ENCODE results near the gene DCHS1. TPM values are rescaled to one million over a fixed set of nuclear protein-coding genes. Genes with fewer than 3 reads are reported as not detected.

The DCHS1 gene
- total and polyA plus RNA-seq, 2 of the 13 experiments (the other 11 are each of a cell fraction or from before 2014, with no cell fraction given): under 0.01 to 0.03 TPM

DNA sequence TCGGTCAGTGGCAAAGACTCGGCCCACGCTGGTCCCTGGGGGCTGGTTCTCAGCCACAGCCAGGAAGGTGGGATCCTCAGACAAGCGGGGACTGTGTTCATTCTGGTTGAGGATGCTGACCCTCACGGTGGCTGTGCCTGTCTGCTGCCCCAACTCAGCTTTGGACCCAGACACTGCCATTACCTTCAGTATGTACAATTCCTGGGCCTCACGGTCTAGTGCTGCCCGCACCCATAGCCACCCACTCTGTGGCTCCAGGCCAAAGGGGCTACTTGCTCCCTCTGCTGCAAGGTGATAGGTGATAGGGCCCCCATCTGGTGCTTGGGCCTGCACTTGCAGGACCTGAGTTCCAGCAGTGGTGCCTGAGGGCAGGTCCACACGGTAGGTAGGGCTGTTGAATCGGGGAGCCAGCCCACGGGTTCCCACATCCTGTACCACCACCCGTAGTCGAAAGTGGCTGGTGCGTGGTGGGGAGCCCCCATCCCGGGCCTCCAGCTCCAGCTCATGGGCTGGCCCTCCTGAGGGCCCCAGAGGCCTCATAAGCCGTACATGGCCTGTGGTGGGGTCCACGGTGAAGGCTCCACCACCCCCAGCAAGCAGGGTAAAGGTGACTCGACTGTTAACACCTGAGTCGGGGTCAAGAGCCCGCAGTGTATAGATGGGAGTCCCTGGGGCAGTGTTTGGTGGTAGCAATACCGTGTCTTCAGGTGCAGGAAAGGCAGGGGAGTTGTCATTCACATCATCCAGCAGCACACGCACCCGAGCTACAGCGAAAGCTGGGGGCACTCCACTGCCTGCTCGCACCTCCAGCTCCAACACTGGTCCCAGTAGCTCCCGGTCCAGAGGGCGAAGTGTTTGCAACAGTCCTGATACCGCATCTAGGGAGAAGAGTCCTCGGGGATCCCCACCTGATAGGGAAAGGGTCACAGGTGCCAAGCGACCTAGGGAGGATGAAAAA lies 23.2 kb downstream of the DCHS1 start (continued):
- TF ChIP-seq, protein P1, sequence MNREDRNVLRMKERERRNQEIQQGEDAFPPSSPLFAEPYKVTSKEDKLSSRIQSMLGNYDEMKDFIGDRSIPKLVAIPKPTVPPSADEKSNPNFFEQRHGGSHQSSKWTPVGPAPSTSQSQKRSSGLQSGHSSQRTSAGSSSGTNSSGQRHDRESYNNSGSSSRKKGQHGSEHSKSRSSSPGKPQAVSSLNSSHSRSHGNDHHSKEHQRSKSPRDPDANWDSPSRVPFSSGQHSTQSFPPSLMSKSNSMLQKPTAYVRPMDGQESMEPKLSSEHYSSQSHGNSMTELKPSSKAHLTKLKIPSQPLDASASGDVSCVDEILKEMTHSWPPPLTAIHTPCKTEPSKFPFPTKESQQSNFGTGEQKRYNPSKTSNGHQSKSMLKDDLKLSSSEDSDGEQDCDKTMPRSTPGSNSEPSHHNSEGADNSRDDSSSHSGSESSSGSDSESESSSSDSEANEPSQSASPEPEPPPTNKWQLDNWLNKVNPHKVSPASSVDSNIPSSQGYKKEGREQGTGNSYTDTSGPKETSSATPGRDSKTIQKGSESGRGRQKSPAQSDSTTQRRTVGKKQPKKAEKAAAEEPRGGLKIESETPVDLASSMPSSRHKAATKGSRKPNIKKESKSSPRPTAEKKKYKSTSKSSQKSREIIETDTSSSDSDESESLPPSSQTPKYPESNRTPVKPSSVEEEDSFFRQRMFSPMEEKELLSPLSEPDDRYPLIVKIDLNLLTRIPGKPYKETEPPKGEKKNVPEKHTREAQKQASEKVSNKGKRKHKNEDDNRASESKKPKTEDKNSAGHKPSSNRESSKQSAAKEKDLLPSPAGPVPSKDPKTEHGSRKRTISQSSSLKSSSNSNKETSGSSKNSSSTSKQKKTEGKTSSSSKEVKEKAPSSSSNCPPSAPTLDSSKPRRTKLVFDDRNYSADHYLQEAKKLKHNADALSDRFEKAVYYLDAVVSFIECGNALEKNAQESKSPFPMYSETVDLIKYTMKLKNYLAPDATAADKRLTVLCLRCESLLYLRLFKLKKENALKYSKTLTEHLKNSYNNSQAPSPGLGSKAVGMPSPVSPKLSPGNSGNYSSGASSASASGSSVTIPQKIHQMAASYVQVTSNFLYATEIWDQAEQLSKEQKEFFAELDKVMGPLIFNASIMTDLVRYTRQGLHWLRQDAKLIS (CRISPR knock-in tag; IDR thresholded peaks at IDR 0.05): no peak
- TF ChIP-seq TRIM24 (CRISPR knock-in tag; IDR thresholded peaks at IDR 0.05) (no peak), ZNF792 (CRISPR knock-in tag; IDR thresholded peaks at IDR 0.05) (no peak), ZKSCAN1 (IDR thresholded peaks at IDR 0.05; ENCODE audit: low read length) (no peak), ZNF530 (CRISPR knock-in tag; IDR thresholded peaks at IDR 0.05; ENCODE audit: low read depth) (no peak), MED8 (CRISPR knock-in tag; IDR thresholded peaks at IDR 0.05; ENCODE audit: insufficient replicate concordance) (no peak)

DNA sequence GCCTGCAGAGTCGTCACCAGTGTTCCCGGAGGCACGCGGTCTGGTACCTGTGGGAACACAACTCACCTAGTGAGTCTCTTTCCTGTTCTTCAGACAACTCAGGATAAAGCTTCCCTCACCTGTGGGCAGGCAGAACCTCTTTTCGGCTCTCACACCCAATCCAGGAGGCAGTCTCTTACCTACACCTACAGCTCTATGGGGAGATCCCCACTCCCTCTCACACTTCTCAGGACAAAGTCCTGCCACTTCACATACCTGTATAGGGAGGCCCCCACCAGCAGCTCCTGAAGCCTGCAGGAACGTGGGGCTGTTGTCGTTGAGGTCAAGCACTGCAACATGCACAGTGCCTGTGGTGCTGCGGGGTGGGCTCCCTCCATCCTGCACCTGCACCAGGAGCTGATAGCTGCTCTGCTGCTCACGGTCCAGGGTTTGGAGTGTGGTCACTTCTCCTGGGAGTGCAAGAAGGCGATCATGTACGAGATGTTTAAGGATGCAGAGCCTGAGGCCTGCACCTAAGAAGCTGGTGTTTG lies 24.2 kb downstream of the DCHS1 start:
- Histone ChIP-seq H2AFZ (ENCODE audit: low read length) (no peak overlapping the region), H3K9me3 (ENCODE audit: low read length) (no peaks in the 10 kb centered on the region), H3K27ac (ENCODE audit: extremely low read length, insufficient read depth, low read length) (no peak overlapping the region), H3K79me2 (ENCODE audit: insufficient read depth, low read length) (no peaks in the 10 kb centered on the region), H3K4me3 (replicated peaks in 1 of 3; ENCODE audit: insufficient read depth in 1 of 3, low read depth in 2 of 3, low read length in 3 of 3) (no peak overlapping the region), H3K36me3 (replicated peaks in 1 of 2; ENCODE audit: control insufficient read depth in 1 of 2, insufficient read depth in 2 of 2, low read length in 2 of 2) (no peaks in the 10 kb centered on the region), H4K20me1 (ENCODE audit: insufficient read depth, low read length) (no peaks in the 10 kb centered on the region), H3K4me1 (ENCODE audit: insufficient read depth, low read length) (peaks cover 28% of the 10 kb centered on the region), H3K27me3 (ENCODE audit: control insufficient read depth in 1 of 2, insufficient read depth in 2 of 2, low read length in 2 of 2) (peaks cover 9 to 57% of the 10 kb centered on the region in 2 experiments; a peak in 4 of 5 replicates), H3K9ac (ENCODE audit: insufficient read depth, low read depth, low read length) (no peak overlapping the region), H3K4me2 (ENCODE audit: low read depth, low read length) (no peak overlapping the region)
- no TSS peak for BruUV-seq (replicated peaks)
- intact Hi-C loops (cut with micrococcal nuclease; ENCODE audit: unreplicated experiment): no loop called here
- DNase-seq (ENCODE audit: low spot score) (no peak), FAIRE-seq (no peak), ATAC-seq (peak; percentile 11; the same call in 2 of the 3 replicates)
- 45% methylated on average over 10 of the region's 11 CpGs for WGBS (ENCODE audit: low lambda C conversion rate)
- POLR2A ChIA-PET: interaction anchor here (0.7 kb wide), 1 partner anchor 12 kb away, joined by 3 read pairs; the partner anchor contains the start of gene TPP1
- in situ Hi-C loops (cut with HindIII; ENCODE audit: extremely low pct_ligation_motif_present, low pct_unique_long_range_greater_than_20kb): no loop called here
- CTCF ChIA-PET (ENCODE audit: low intra/inter-chr PET ratio, low total read pairs): no interaction called here
- TF ChIP-seq CCAR2 (optimal IDR thresholded peaks at IDR 0.05; ENCODE audit: low read depth, low read length) (no peak), NFE2L1 (CRISPR knock-in tag; IDR thresholded peaks at IDR 0.05; ENCODE audit: borderline replicate concordance) (no peak), ZNF720 (CRISPR knock-in tag; IDR thresholded peaks at IDR 0.05) (no peak), ZNF367 (CRISPR knock-in tag; IDR thresholded peaks at IDR 0.05; ENCODE audit: borderline replicate concordance) (no peak), PAWR (CRISPR knock-in tag; IDR thresholded peaks at IDR 0.05; ENCODE audit: borderline replicate concordance) (no peak), TSC22D2 (CRISPR knock-in tag; IDR thresholded peaks at IDR 0.05; ENCODE audit: borderline replicate concordance) (no peak), PHF20 (CRISPR knock-in tag; IDR thresholded peaks at IDR 0.05) (no peak)
- TF ChIP-seq, protein P2, sequence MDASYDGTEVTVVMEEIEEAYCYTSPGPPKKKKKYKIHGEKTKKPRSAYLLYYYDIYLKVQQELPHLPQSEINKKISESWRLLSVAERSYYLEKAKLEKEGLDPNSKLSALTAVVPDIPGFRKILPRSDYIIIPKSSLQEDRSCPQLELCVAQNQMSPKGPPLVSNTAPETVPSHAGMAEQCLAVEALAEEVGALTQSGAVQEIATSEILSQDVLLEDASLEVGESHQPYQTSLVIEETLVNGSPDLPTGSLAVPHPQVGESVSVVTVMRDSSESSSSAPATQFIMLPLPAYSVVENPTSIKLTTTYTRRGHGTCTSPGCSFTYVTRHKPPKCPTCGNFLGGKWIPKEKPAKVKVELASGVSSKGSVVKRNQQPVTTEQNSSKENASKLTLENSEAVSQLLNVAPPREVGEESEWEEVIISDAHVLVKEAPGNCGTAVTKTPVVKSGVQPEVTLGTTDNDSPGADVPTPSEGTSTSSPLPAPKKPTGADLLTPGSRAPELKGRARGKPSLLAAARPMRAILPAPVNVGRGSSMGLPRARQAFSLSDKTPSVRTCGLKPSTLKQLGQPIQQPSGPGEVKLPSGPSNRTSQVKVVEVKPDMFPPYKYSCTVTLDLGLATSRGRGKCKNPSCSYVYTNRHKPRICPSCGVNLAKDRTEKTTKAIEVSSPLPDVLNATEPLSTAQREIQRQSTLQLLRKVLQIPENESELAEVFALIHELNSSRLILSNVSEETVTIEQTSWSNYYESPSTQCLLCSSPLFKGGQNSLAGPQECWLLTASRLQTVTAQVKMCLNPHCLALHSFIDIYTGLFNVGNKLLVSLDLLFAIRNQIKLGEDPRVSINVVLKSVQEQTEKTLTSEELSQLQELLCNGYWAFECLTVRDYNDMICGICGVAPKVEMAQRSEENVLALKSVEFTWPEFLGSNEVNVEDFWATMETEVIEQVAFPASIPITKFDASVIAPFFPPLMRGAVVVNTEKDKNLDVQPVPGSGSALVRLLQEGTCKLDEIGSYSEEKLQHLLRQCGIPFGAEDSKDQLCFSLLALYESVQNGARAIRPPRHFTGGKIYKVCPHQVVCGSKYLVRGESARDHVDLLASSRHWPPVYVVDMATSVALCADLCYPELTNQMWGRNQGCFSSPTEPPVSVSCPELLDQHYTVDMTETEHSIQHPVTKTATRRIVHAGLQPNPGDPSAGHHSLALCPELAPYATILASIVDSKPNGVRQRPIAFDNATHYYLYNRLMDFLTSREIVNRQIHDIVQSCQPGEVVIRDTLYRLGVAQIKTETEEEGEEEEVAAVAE (CRISPR knock-in tag; IDR thresholded peaks at IDR 0.05; ENCODE audit: borderline replicate concordance): no peak
